PC-3 (cell line): ENCODE measurements around the gene P2RY6. TPM values are rescaled to one million over a fixed set of nuclear protein-coding genes. Genes with fewer than 3 reads are reported as not detected.

ENCODE experiments used
- ATAC-seq: fragments of 200-7000 bp; cut with Tn5 transposase; 2 replicates; pipeline ENCODE4 v1.9.1; 2020; ENCODE audit warnings: mild to moderate bottlenecking, moderate library complexity
- BruUV-seq: library from RNA; stranded (reverse); fragments of 400-500 nt; replicated peaks from 2 replicates; lab custom pipeline; 2021; lab: Mats Ljungman, UMichigan
- CTCF ChIA-PET: fragments of 300-600 bp; sonication (Branson Sonifier 250); formaldehyde crosslinking; loops from one replicate; lab custom pipeline; 2022; ENCODE audit warnings: antibody characterized with exemption; lab: Charles Lee
- POLR2A ChIA-PET: fragments of 300-600 bp; sonication (Branson Sonifier 250); formaldehyde crosslinking; loops from one replicate; lab custom pipeline; 2022; ENCODE audit warnings: antibody characterized with exemption; ENCODE audit not compliant: unreplicated experiment; lab: Charles Lee
- DNase-seq: peaks from one replicate; pipeline ENCODE4 v3.0.0-alpha.2; 2015
- H2AFZ ChIP-seq: fragments of 300-600 bp; sonication (generic); 2 replicates; pipeline ENCODE4 v1.6.0; 2016; ENCODE audit warnings: antibody characterized with exemption, low read length
- H3F3A ChIP-seq: fragments of 300-600 bp; sonication (generic); one replicate; pipeline ENCODE4 v1.6.0; 2017; ENCODE audit warnings: antibody characterized with exemption, low read length, control low read depth, mild to moderate bottlenecking; ENCODE audit not compliant: unreplicated experiment
- H3K27ac ChIP-seq: fragments of 300-600 bp; sonication (generic); 2 replicates; pipeline ENCODE4 v1.5.1; 2016; ENCODE audit warnings: mild to moderate bottlenecking, low read length
- H3K27me3 ChIP-seq: fragments of 300-600 bp; sonication (generic); 2 replicates; pipeline ENCODE4 v1.6.1; 2016; ENCODE audit warnings: low read length, mixed read lengths
- H3K36me3 ChIP-seq: fragments of 300-600 bp; sonication (generic); 2 replicates; pipeline ENCODE4 v1.6.1; 2016; ENCODE audit warnings: low read depth, mixed run types, low read length, mixed read lengths
- H3K4me1 ChIP-seq: fragments of 300-600 bp; sonication (generic); 2 replicates; pipeline ENCODE4 v1.5.1; 2016; ENCODE audit warnings: low read length; ENCODE audit not compliant: insufficient read depth
- H3K4me2 ChIP-seq: fragments of 300-600 bp; sonication (generic); 2 replicates; pipeline ENCODE4 v1.6.0; 2016; ENCODE audit warnings: low read length
- H3K4me3 ChIP-seq: fragments of 300-600 bp; sonication (generic); 2 replicates; pipeline ENCODE4 v1.5.1; 2016; ENCODE audit warnings: mild to moderate bottlenecking, low read length, mixed read lengths
- H3K79me2 ChIP-seq: fragments of 300-600 bp; sonication (generic); 2 replicates; pipeline ENCODE4 v1.6.1; 2017; ENCODE audit warnings: low read length, mixed read lengths
- H3K9ac ChIP-seq: fragments of 300-600 bp; sonication (generic); 2 replicates; pipeline ENCODE4 v1.6.0; 2016; ENCODE audit warnings: mild to moderate bottlenecking, low read length
- H3K9me2 ChIP-seq: fragments of 300-600 bp; sonication (generic); replicated peaks from 2 replicates; pipeline ENCODE4 v1.6.1; 2016; ENCODE audit warnings: mixed run types, low read length, mixed read lengths
- H3K9me3 ChIP-seq: fragments of 300-600 bp; sonication (generic); 2 replicates; pipeline ENCODE4 v1.6.1; 2016; ENCODE audit warnings: low read length, mixed read lengths
- H4K20me1 ChIP-seq: fragments of 300-600 bp; sonication (generic); 2 replicates; pipeline ENCODE4 v1.6.1; 2016; ENCODE audit warnings: low read length, mixed read lengths
- CTCF ChIP-seq: fragments of 300-600 bp; sonication (generic); conservative IDR thresholded peaks from 2 replicates; pipeline ENCODE4 v1.5.1; 2017; ENCODE audit warnings: antibody characterized with exemption, low read depth, mild to moderate bottlenecking, low read length
- EZH2 ChIP-seq: fragments of 300-600 bp; sonication (generic); IDR thresholded peaks from one replicate; pipeline ENCODE4 v1.6.1; 2017; ENCODE audit warnings: antibody characterized with exemption, mild to moderate bottlenecking, low read length; ENCODE audit not compliant: unreplicated experiment
- EZH2phosphoT487 ChIP-seq: fragments of 300-600 bp; sonication (generic); IDR thresholded peaks from 2 replicates; pipeline ENCODE4 v1.6.1; 2018; ENCODE audit warnings: mild to moderate bottlenecking, antibody characterized with exemption, low read length, borderline replicate concordance
- intact Hi-C: fragments of 100-400 bp; cut with micrococcal nuclease; formaldehyde crosslinking; loops from 2 replicates; pipeline ENCODE4 v1.9.0; 2023
- total RNA-seq: library from RNA; depleted of rRNA; stranded (reverse); fragments of >200 nt; gene quantifications from 2 replicates; pipeline ENCODE4 v1.2.3, GENCODE V29; 2014

The P2RY6 gene
- total RNA-seq, 1 experiment from 2014 or later, result 2.0 TPM

- BruUV-seq, result no TSS peak
- H3K27me3 ChIP-seq, result no peaks in the 10 kb centered on the region
- H3K27ac ChIP-seq, result no peak overlapping the region
- H3F3A ChIP-seq, result no peaks in the 10 kb centered on the region
- H3K4me1 ChIP-seq, result peaks cover 10% of the 10 kb centered on the region; the same call in 1 of the 2 replicates
- no peak overlapping the region for H3K4me3 ChIP-seq
- no peaks in the 10 kb centered on the region for H3K36me3 ChIP-seq
- H2AFZ ChIP-seq, result no peak overlapping the region
- no peaks in the 10 kb centered on the region for H3K79me2 ChIP-seq
- ATAC-seq (no peak), DNase-seq (no peak)
- no peak for TF ChIP-seq EZH2
- ChIA-PET CTCF (no interaction called here), POLR2A (no interaction called here)
- H3K9me3 ChIP-seq, result no peaks in the 10 kb centered on the region
- intact Hi-C loops, result no loop called here
- H3K4me2 ChIP-seq, result no peak overlapping the region
- H4K20me1 ChIP-seq, result no peaks in the 10 kb centered on the region
- H3K9ac ChIP-seq, result no peak overlapping the region
- H3K9me2 ChIP-seq, result no peaks in the 10 kb centered on the region
Measured at GRCh38 chr11:73325036-73325981, 53.2 kb downstream of the P2RY6 start.

- Histone ChIP-seq H3K4me1 (peaks cover 10% of the 10 kb centered on the region; the same call in 1 of the 2 replicates), H3K4me2 (no peak overlapping the region), H4K20me1 (no peaks in the 10 kb centered on the region), H3K36me3 (no peaks in the 10 kb centered on the region), H2AFZ (no peak overlapping the region), H3F3A (no peaks in the 10 kb centered on the region), H3K79me2 (no peaks in the 10 kb centered on the region), H3K9me3 (no peaks in the 10 kb centered on the region), H3K9me2 (no peaks in the 10 kb centered on the region), H3K27ac (no peak overlapping the region), H3K27me3 (no peaks in the 10 kb centered on the region), H3K4me3 (no peak overlapping the region), H3K9ac (no peak overlapping the region)
- ChIA-PET POLR2A (interaction anchor here (0.5 kb wide), 1 partner anchor 605 kb away, joined by 3 read pairs; no protein-coding TSS in a partner anchor), CTCF (no interaction called here)
- ATAC-seq (peak; percentile 56), DNase-seq (peak; percentile 71)
- intact Hi-C loops, result loop anchor here (1.0 kb wide), 1 partner anchor 20 kb away; no protein-coding TSS in a partner anchor
- no peak for TF ChIP-seq EZH2
- no peak for TF ChIP-seq EZH2phosphoT487
- no peak for TF ChIP-seq CTCF
- no TSS peak for BruUV-seq
Measured at GRCh38 chr11:73326929-73327811, 55.0 kb downstream of the P2RY6 start.

GRCh38 chr11:73327812-73328364, 55.8 kb downstream of the P2RY6 start:
- Histone ChIP-seq H3K79me2 (no peaks in the 10 kb centered on the region), H3K4me2 (no peak overlapping the region)

More at GRCh38 chr11:73327812-73328364, 55.8 kb downstream of the P2RY6 start:
- no peaks in the 10 kb centered on the region for H3K9me2 ChIP-seq
- no peaks in the 10 kb centered on the region for H3K9me3 ChIP-seq
- no peaks in the 10 kb centered on the region for H4K20me1 ChIP-seq
- POLR2A ChIA-PET, result interaction anchor here (0.5 to 0.6 kb wide), 2 partner anchors 49 to 605 kb away, joined by 3 read pairs; no protein-coding TSS in a partner anchor
- H3F3A ChIP-seq, result no peaks in the 10 kb centered on the region
- no peaks in the 10 kb centered on the region for H3K27me3 ChIP-seq
- H3K9ac ChIP-seq, result no peak overlapping the region
- intact Hi-C loops, result loop anchor here (1.0 kb wide), 1 partner anchor 21 kb away; no protein-coding TSS in a partner anchor
- CTCF ChIA-PET, result no interaction called here
- H2AFZ ChIP-seq, result no peak overlapping the region
- peaks cover 10% of the 10 kb centered on the region; the same call in 1 of the 2 replicates for H3K4me1 ChIP-seq
- H3K36me3 ChIP-seq, result no peaks in the 10 kb centered on the region
- no peak overlapping the region for H3K4me3 ChIP-seq
- no peak for DNase-seq
- TF ChIP-seq CTCF, result no peak
- no peak for TF ChIP-seq EZH2phosphoT487
- no peak for TF ChIP-seq EZH2
- no peak for ATAC-seq
- BruUV-seq, result no TSS peak
- H3K27ac ChIP-seq, result no peak overlapping the region
